A549 (cell line): ENCODE measurements around the gene MRAP2. TPM values are rescaled to one million over a fixed set of nuclear protein-coding genes. Genes with fewer than 3 reads are reported as not detected.

Experiments used
- ATAC-seq, 2 experiments: fragments of 200-7000 bp in 1 of 2; fragments of >200 bp in 1 of 2; cut with Nextera tagmentation in 1 of 2; cut with Tn5 transposase in 1 of 2; 3 replicates each; pipeline versions ENCODE4 v1.8.0 to v1.9.1; 2018 to 2020; ENCODE audit warnings: mild to moderate bottlenecking in 1 of 2, moderate library complexity in 1 of 2
- CTCF ChIA-PET: fragments of 300-600 bp; sonication (Branson Sonifier 250); formaldehyde crosslinking; extraction: SDS; loops from one replicate; lab custom pipeline; 2021; ENCODE audit warnings: antibody characterized with exemption, inconsistent platforms; lab: Yijun Ruan, JAX
- POLR2A ChIA-PET: fragments of 350-600 bp; formaldehyde crosslinking; extraction: SDS; loops from one replicate; lab custom pipeline; 2021; ENCODE audit warnings: antibody characterized with exemption, inconsistent platforms; lab: Yijun Ruan, JAX
- DNase-seq, 2 experiments: peaks; one replicate each; pipeline versions ENCODE4 v3.0.0 to v3.0.0-alpha.2; 2011 to 2016; ENCODE audit warnings: low read depth in 1 of 2, low spot score in 1 of 2
- FAIRE-seq: peaks from 2 replicates; lab custom pipeline; 2011; peaks lifted over from hg19 to GRCh38; lab: Jason Lieb, UNC
- H3K27ac ChIP-seq, 2 experiments: fragments of >200 bp; sonication (Bioruptor Twin); formaldehyde crosslinking; 3 replicates each; pipeline ENCODE4 v1.5.1; 2016 to 2017
- H3K4me1 ChIP-seq: fragments of >200 bp; sonication (Bioruptor Twin); formaldehyde crosslinking; 3 replicates; pipeline ENCODE4 v1.6.1; 2016
- H3K4me2 ChIP-seq: fragments of >200 bp; sonication (Bioruptor Twin); formaldehyde crosslinking; 3 replicates; pipeline ENCODE4 v1.6.1; 2016
- H3K4me3 ChIP-seq: fragments of >200 bp; sonication (Bioruptor Twin); formaldehyde crosslinking; 3 replicates; pipeline ENCODE4 v1.5.1; 2016
- H3K9me3 ChIP-seq: fragments of >200 bp; sonication (Bioruptor Twin); formaldehyde crosslinking; 3 replicates; pipeline ENCODE4 v1.6.1; 2016
- E2F6 ChIP-seq: IDR thresholded peaks from 2 replicates; pipeline ENCODE4 v1.6.1; 2012; ENCODE audit warnings: low read depth, borderline replicate concordance
- EHF ChIP-seq: fragments of 250-450 bp; sonication (Bioruptor Pico); IDR thresholded peaks from 2 replicates; pipeline ENCODE4 v1.5.0; 2020; ENCODE audit warnings: mild to moderate bottlenecking
- ESRRA ChIP-seq: fragments of 150-350 bp; IDR thresholded peaks from 2 replicates; pipeline ENCODE4 v1.6.1; 2014; ENCODE audit warnings: mild to moderate bottlenecking, low read length, borderline replicate concordance
- HES2 ChIP-seq: fragments of >200 bp; sonication (Bioruptor Twin); formaldehyde crosslinking; IDR thresholded peaks from 2 replicates; pipeline ENCODE4 v1.6.1; 2016
- HOXB13 ChIP-seq: fragments of 250-450 bp; sonication (Bioruptor Pico); IDR thresholded peaks from 2 replicates; pipeline ENCODE4 v1.5.0; 2020; ENCODE audit warnings: low read depth, mild to moderate bottlenecking, moderate library complexity
- HOXB5 ChIP-seq: fragments of 250-450 bp; sonication (Bioruptor Pico); IDR thresholded peaks from 2 replicates; pipeline ENCODE4 v1.5.0; 2020; ENCODE audit warnings: mild to moderate bottlenecking, moderate library complexity
- KDM1A ChIP-seq: fragments of 200-600 bp; sonication (generic); IDR thresholded peaks from 2 replicates; pipeline ENCODE4 v1.6.1; 2016; ENCODE audit warnings: low read depth, mild to moderate bottlenecking
- NFE2L2 ChIP-seq: fragments of 150-350 bp; conservative IDR thresholded peaks from 2 replicates; pipeline ENCODE4 v1.6.1; 2014; ENCODE audit warnings: low read length
- NPAS2 ChIP-seq: fragments of 250-450 bp; sonication (Bioruptor Pico); IDR thresholded peaks from 2 replicates; pipeline ENCODE4 v1.8.0; 2022; ENCODE audit warnings: mild to moderate bottlenecking, moderate library complexity, borderline replicate concordance
- PBX3 ChIP-seq: IDR thresholded peaks from 2 replicates; pipeline ENCODE4 v1.6.1; 2012
- PHF8 ChIP-seq: fragments of 200-600 bp; sonication (generic); IDR thresholded peaks from 2 replicates; pipeline ENCODE4 v1.6.1; 2016; ENCODE audit warnings: low read depth, mild to moderate bottlenecking, antibody characterized with exemption, moderate library complexity, borderline replicate concordance
- RAD21 ChIP-seq, 2 experiments: fragments of >200 bp in 1 of 2; sonication (Bioruptor Twin) in 1 of 2; formaldehyde crosslinking in 1 of 2; IDR thresholded peaks in 1 of 2; conservative IDR thresholded peaks in 1 of 2; 2 replicates in 1 of 2; 3 replicates in 1 of 2; pipeline ENCODE4 v1.6.1; 2012 to 2018; ENCODE audit warnings: inconsistent platforms in 1 of 2
- REST ChIP-seq: fragments of 200-600 bp; sonication (generic); IDR thresholded peaks from 2 replicates; pipeline ENCODE4 v1.6.1; 2016; ENCODE audit warnings: antibody characterized with exemption, mild to moderate bottlenecking, moderate library complexity
- RFX5 ChIP-seq: fragments of 450-650 bp; IDR thresholded peaks from 2 replicates; pipeline ENCODE4 v1.7.1; 2014; ENCODE audit warnings: antibody characterized with exemption, mild to moderate bottlenecking, moderate library complexity
- RNF2 ChIP-seq: fragments of 200-600 bp; sonication (generic); IDR thresholded peaks from 2 replicates; pipeline ENCODE4 v1.6.1; 2016; ENCODE audit warnings: low read depth, mild to moderate bottlenecking, antibody characterized with exemption, moderate library complexity, borderline replicate concordance
- SREBF2 ChIP-seq: fragments of 450-650 bp; IDR thresholded peaks from 2 replicates; pipeline ENCODE4 v1.6.1; 2014; ENCODE audit warnings: mild to moderate bottlenecking, moderate library complexity
- TP53 ChIP-seq: fragments of 250-450 bp; sonication (Bioruptor Pico); IDR thresholded peaks from 2 replicates; pipeline ENCODE4 v1.5.0; 2021; ENCODE audit warnings: mild to moderate bottlenecking, moderate library complexity
- ZC3H11A ChIP-seq: fragments of 450-650 bp; IDR thresholded peaks from 2 replicates; pipeline ENCODE4 v1.6.1; 2014; ENCODE audit warnings: antibody characterized with exemption, mild to moderate bottlenecking
- ZFP36 ChIP-seq: fragments of 450-650 bp; IDR thresholded peaks from 2 replicates; pipeline ENCODE4 v1.6.1; 2014; ENCODE audit warnings: borderline replicate concordance; ENCODE audit not compliant: partially characterized antibody
- ZNF302 ChIP-seq: fragments of 250-450 bp; sonication (Bioruptor Pico); IDR thresholded peaks from 2 replicates; pipeline ENCODE4 v1.9.0; 2021; ENCODE audit warnings: inconsistent platforms, mild to moderate bottlenecking, moderate library complexity
- ZSCAN20 ChIP-seq: fragments of 250-450 bp; sonication (Bioruptor Pico); IDR thresholded peaks from 2 replicates; pipeline ENCODE4 v1.8.0; 2022; ENCODE audit warnings: mild to moderate bottlenecking, moderate library complexity
- WGBS: methylation state at CpG from one replicate; pipeline ENCODE4 v1.1.6; 2017; ENCODE audit errors: missing lambda C conversion rate; 5-methylcytosine and 5-hydroxymethylcytosine counted together
- polyA plus RNA-seq, 4 experiments: library from polyadenylated mRNA; depleted of rRNA in 3 of 4; stranded (reverse); fragments of >200 nt; fragmentation: RNase III in 1 of 4; extraction: RNeasy Plus Mini Kit Qiagen cat#74134 plus additional on column Dnase treatment in 1 of 4; gene quantifications; 2 replicates in 3 of 4; 3 replicates in 1 of 4; pipeline ENCODE4 v1.2.3, GENCODE V29; 2011 to 2017
- TF ChIP-seq, protein P1 (sequence below): IDR thresholded peaks from 2 replicates; pipeline ENCODE4 v1.6.1; 2012

The MRAP2 gene
- polyA plus RNA-seq, 2 of the 4 experiments (the other 2 are of a cell fraction): 0.75 to 2.2 TPM

DNA sequence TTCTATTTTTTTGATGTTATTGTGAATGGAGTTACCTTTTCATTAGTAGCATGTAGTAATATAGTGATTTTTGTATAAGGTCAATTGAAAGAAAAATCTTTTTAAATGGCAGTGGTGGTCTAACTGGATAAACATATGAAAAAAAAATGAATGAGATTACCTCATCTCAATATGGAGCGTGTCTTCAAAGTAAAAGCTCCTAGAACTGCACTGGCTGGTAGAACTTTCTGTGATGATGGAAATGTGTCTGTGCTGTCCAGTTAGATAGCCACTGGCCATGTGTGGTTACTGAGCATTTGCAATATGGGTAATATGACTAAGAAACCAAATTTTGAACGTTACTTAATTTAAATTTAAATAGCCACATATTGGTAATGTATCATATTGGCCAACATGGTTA, 44.1 kb downstream of the MRAP2 start:
- H3K4me2 ChIP-seq: no peak overlapping the region
- WGBS: 32% methylated on average over 2 of the region's 2 CpGs
- FAIRE-seq (no peak), ATAC-seq (no peak), DNase-seq (no peak)
- no peak for TF ChIP-seq NFE2L2
- no peak for TF ChIP-seq RFX5
- no peak for TF ChIP-seq HES2
- TF ChIP-seq SREBF2: no peak
- TF ChIP-seq PBX3: no peak
- TF ChIP-seq ZNF302 (CRISPR knock-in tag): no peak
- TF ChIP-seq E2F6: no peak
- TF ChIP-seq ESRRA: no peak
- TF ChIP-seq ZC3H11A: no peak
- ChIA-PET CTCF (no interaction called here), POLR2A (no interaction called here)
- H3K9me3 ChIP-seq: no peaks in the 10 kb centered on the region
- no peak overlapping the region for H3K4me3 ChIP-seq
- no peaks in the 10 kb centered on the region for H3K4me1 ChIP-seq
- H3K27ac ChIP-seq: no peak overlapping the region

GRCh38 chr6:84078335-84078734, 44.8 kb downstream of the MRAP2 start:
- no peaks in the 10 kb centered on the region for H3K9me3 ChIP-seq
- H3K4me3 ChIP-seq: no peak overlapping the region
- no peak for TF ChIP-seq TP53
- no peak for TF ChIP-seq EHF (CRISPR knock-in tag)
- no peak for TF ChIP-seq REST
- no peak for TF ChIP-seq RAD21 (conservative IDR thresholded peaks at IDR 0.05 in 1 of 2, IDR thresholded peaks at IDR 0.05 in 1 of 2)
- TF ChIP-seq, protein P1, sequence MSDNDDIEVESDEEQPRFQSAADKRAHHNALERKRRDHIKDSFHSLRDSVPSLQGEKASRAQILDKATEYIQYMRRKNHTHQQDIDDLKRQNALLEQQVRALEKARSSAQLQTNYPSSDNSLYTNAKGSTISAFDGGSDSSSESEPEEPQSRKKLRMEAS: no peak
- TF ChIP-seq KDM1A: no peak
- TF ChIP-seq NPAS2: no peak
- no peak for TF ChIP-seq PHF8
- TF ChIP-seq HES2: no peak
- no peak for TF ChIP-seq HOXB5 (CRISPR knock-in tag)
- TF ChIP-seq HOXB13: no peak
- TF ChIP-seq RNF2: no peak
- TF ChIP-seq ZFP36: no peak
- no peak for TF ChIP-seq ZSCAN20 (CRISPR knock-in tag)
- ChIA-PET CTCF (no interaction called here), POLR2A (no interaction called here)
- DNase-seq: no peak
- no peak for FAIRE-seq
- no peak overlapping the region for H3K4me2 ChIP-seq
- ATAC-seq: no peak
- WGBS: 20% methylated on average over 1 of the region's 1 CpG
- H3K27ac ChIP-seq: no peak overlapping the region
- H3K4me1 ChIP-seq: no peaks in the 10 kb centered on the region
